Measurements from ENCODE around the gene MTHFSD.
A peak's percentile ranks its signal among the peaks of the same experiment; 100 is the strongest.

MTHFSD gene

DNA sequence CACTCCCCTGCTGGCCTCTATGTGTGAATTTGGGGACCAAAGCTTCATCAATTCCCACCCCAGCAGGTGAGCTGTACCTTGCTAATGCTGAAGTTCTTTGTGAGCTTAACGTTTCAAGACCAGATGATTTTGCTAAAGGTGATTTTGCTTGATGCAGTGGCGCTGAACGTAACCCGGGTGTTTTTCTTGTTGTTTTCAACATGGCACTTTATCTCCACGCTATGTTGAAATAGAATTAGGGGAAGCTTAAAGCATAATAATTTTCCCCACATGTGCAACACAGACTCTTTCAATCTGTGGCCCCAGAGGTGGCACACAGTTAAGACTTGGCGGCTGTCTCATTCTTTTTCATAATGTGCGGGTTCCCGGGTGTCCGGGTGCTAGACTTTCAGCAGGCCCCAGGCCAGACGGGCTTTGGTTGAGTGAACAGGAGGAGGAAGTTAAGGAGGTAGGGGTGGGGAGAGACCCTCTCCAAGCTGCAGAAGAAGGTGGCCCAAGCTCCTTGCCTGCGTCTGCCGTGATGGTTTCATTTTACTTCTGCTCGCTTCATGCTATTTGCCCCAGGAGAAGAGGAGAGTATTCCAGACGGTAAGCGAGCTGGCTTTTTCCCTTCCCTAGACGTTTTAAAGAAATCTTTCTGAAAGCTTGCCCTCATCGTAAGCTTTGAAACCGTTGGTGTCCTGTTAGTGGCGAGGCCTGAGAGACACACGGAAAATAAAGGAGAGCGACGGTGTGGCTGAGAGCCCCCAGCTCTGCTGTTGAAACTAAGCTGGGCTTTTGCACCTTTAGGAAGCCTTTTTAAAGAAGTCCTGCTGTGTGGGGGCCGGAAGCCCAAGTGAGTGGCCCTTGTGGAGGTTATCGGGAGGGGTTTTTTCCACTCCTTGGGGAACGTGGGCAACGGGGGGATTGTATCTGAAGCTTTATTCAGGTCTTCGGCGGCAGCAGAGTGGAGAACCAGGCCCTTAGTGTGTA is 15.8 kb upstream of the MTHFSD start:
- Histone ChIP-seq H3K36me3 (replicated peaks) (no peaks in the 10 kb centered on the region), H3K9me3 (no peaks in the 10 kb centered on the region), H3K4me1 (peaks cover 3% of the 10 kb centered on the region; the same call in 1 of the 2 replicates), H3K27me3 (ENCODE audit: low read depth) (peaks cover 43% of the 10 kb centered on the region), H3K4me3 (no peak overlapping the region)
- in situ Hi-C loops (cut with MboI; ENCODE audit: low sequenced_read_pairs) = no loop called here
- no peak for DNase-seq (ENCODE audit: low spot score in 2 of 2)

DNA sequence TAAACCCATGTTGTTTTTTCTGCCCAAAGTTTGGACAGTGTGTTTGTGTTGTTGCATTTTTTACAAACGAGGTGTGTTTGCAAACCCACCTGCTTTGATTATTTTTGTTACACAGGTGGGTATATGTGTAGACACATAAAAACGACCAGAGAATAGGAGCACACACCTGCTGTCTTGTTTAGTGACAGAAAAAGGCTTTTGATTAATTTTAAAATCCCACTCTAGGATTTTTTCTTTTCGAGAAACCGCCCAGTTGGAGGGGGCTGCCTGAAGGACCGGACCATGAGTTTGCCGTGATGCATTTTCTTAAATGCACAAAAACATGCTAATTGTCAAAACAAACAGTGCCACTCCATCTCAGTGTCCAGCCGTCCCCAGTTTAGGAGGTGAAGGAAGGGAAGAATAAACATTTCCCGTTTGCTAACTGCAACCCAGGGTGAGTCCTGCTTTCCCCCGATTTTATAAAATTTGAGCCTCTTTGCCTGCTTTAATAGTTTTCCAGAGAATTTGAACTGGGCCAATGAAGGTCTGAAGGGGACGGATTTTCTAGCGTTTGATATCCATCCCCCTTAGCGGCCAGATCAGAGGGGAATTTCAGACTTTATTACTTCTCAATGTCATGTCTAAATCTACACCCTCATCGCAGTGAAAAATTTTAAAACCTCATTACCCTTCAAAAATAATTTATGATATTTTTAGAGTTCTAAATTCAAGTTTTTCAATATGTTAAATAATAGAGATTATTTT is 14.8 kb upstream of the MTHFSD start:
- Histone ChIP-seq H3K4me1 (no peaks in the 10 kb centered on the region), H3K36me3 (replicated peaks) (no peaks in the 10 kb centered on the region), H3K4me3 (no peak overlapping the region), H3K27me3 (ENCODE audit: low read depth) (peaks cover 52% of the 10 kb centered on the region), H3K9me3 (no peaks in the 10 kb centered on the region)
- in situ Hi-C loops (cut with MboI; ENCODE audit: low sequenced_read_pairs) = loop anchor here (10.0 kb wide), 1 partner anchor 715 kb away; no protein-coding TSS in a partner anchor
- DNase-seq (ENCODE audit: low spot score in 2 of 2) = no peak

DNA sequence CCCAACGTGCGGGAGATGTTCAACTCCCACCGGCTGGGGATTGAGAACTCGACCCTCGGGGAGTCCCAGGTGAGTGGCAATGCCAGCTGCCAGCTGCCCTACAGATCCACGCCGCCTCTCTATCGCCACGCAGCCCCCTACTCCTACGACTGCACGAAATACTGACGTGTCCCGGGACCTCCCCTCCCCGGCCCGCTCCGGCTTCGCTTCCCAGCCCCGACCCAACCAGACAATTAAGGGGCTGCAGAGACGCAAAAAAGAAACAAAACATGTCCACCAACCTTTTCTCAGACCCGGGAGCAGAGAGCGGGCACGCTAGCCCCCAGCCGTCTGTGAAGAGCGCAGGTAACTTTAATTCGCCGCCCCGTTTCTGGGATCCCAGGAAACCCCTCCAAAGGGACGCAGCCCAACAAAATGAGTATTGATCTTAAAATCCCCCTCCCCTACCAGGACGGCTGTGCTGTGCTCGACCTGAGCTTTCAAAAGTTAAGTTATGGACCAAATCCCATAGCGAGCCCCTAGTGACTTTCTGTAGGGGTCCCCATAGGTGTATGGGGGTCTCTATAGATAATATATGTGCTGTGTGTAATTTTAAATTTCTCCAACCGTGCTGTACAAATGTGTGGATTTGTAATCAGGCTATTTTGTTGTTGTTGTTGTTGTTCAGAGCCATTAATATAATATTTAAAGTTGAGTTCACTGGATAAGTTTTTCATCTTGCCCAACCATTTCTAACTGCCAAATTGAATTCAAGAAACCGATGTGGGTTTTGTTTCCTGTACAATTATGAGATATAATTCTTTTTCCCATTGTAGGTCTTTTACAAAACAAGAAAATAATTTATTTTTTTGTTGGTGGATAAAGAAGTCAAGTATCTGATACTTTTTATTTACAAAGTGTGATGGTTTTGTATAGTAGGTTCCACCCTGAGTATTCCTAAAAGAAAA is 13.9 kb upstream of the MTHFSD start:
- H3K27me3 ChIP-seq (ENCODE audit: low read depth) = peaks cover 57% of the 10 kb centered on the region
- H3K4me1 ChIP-seq = peaks cover 5% of the 10 kb centered on the region; the same call in 1 of the 2 replicates
- no peaks in the 10 kb centered on the region for H3K36me3 ChIP-seq (replicated peaks)
- no peak for DNase-seq (ENCODE audit: low spot score in 2 of 2)
- H3K4me3 ChIP-seq = no peak overlapping the region
- in situ Hi-C loops (cut with MboI; ENCODE audit: low sequenced_read_pairs) = loop anchor here (10.0 kb wide), 1 partner anchor 716 kb away; no protein-coding TSS in a partner anchor
- H3K9me3 ChIP-seq = no peaks in the 10 kb centered on the region

DNA sequence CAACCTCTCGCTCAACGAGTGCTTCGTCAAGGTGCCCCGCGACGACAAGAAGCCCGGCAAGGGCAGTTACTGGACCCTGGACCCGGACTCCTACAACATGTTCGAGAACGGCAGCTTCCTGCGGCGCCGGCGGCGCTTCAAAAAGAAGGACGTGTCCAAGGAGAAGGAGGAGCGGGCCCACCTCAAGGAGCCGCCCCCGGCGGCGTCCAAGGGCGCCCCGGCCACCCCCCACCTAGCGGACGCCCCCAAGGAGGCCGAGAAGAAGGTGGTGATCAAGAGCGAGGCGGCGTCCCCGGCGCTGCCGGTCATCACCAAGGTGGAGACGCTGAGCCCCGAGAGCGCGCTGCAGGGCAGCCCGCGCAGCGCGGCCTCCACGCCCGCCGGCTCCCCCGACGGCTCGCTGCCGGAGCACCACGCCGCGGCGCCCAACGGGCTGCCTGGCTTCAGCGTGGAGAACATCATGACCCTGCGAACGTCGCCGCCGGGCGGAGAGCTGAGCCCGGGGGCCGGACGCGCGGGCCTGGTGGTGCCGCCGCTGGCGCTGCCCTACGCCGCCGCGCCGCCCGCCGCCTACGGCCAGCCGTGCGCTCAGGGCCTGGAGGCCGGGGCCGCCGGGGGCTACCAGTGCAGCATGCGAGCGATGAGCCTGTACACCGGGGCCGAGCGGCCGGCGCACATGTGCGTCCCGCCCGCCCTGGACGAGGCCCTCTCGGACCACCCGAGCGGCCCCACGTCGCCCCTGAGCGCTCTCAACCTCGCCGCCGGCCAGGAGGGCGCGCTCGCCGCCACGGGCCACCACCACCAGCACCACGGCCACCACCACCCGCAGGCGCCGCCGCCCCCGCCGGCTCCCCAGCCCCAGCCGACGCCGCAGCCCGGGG is 12.9 kb upstream of the MTHFSD start:
- Histone ChIP-seq H3K36me3 (replicated peaks) (no peaks in the 10 kb centered on the region), H3K27me3 (ENCODE audit: low read depth) (peaks cover 57% of the 10 kb centered on the region), H3K4me3 (no peak overlapping the region), H3K9me3 (no peaks in the 10 kb centered on the region), H3K4me1 (peaks cover 8% of the 10 kb centered on the region)
- in situ Hi-C loops (cut with MboI; ENCODE audit: low sequenced_read_pairs) = loop anchor here (10.0 kb wide), 1 partner anchor 717 kb away; no protein-coding TSS in a partner anchor
- no peak for DNase-seq (ENCODE audit: low spot score in 2 of 2)

DNA sequence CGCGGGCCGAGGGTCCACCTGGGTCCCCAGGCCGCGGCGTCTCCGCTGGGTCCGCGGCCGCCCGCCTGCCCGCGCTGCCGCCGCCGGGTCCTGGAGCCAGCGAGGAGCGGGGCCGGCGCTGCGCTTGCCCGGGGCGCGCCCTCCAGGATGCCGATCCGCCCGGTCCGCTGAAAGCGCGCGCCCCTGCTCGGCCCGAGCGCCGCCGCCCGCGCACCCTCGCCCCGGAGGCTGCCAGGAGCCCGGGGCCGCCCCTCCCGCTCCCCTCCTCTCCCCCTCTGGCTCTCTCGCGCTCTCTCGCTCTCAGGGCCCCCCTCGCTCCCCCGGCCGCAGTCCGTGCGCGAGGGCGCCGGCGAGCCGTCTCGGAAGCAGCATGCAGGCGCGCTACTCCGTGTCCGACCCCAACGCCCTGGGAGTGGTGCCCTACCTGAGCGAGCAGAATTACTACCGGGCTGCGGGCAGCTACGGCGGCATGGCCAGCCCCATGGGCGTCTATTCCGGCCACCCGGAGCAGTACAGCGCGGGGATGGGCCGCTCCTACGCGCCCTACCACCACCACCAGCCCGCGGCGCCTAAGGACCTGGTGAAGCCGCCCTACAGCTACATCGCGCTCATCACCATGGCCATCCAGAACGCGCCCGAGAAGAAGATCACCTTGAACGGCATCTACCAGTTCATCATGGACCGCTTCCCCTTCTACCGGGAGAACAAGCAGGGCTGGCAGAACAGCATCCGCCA is 12.1 kb upstream of the MTHFSD start:
- Histone ChIP-seq H3K36me3 (replicated peaks) (no peaks in the 10 kb centered on the region), H3K27me3 (ENCODE audit: low read depth) (peaks cover 57% of the 10 kb centered on the region), H3K4me1 (peaks cover 8% of the 10 kb centered on the region), H3K9me3 (no peaks in the 10 kb centered on the region), H3K4me3 (peak overlapping the region; percentile 30)
- in situ Hi-C loops (cut with MboI; ENCODE audit: low sequenced_read_pairs) = loop anchor here (10.0 kb wide), 1 partner anchor 718 kb away; no protein-coding TSS in a partner anchor
- DNase-seq (ENCODE audit: low spot score in 2 of 2) = no peak

DNA sequence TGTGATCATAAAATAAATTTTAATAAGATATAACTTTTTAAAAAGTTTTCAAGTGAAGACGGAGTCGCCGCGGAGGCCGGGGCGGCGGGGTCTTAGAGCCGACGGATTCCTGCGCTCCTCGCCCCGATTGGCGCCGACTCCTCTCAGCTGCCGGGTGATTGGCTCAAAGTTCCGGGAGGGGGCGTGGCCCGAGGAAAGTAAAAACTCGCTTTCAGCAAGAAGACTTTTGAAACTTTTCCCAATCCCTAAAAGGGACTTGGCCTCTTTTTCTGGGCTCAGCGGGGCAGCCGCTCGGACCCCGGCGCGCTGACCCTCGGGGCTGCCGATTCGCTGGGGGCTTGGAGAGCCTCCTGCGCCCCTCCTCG is 11.5 kb upstream of the MTHFSD start, which contains the start of gene FOXC2:
FOXC2 (plus strand) TSS at position 229 of the 365 bp plus-strand sequence. CDS start 507 bp downstream, outside the sequence.
- in situ Hi-C loops (cut with MboI; ENCODE audit: low sequenced_read_pairs) = loop anchor here (10.0 kb wide), 1 partner anchor 718 kb away; no protein-coding TSS in a partner anchor
- Histone ChIP-seq H3K27me3 (ENCODE audit: low read depth) (peaks cover 57% of the 10 kb centered on the region), H3K9me3 (no peaks in the 10 kb centered on the region), H3K36me3 (replicated peaks) (no peaks in the 10 kb centered on the region), H3K4me1 (peaks cover 8% of the 10 kb centered on the region), H3K4me3 (peak within 1 kb of the TSS; percentile 30)
- peak; percentile 66 to 89 for DNase-seq (ENCODE audit: low spot score in 2 of 2)

DNA sequence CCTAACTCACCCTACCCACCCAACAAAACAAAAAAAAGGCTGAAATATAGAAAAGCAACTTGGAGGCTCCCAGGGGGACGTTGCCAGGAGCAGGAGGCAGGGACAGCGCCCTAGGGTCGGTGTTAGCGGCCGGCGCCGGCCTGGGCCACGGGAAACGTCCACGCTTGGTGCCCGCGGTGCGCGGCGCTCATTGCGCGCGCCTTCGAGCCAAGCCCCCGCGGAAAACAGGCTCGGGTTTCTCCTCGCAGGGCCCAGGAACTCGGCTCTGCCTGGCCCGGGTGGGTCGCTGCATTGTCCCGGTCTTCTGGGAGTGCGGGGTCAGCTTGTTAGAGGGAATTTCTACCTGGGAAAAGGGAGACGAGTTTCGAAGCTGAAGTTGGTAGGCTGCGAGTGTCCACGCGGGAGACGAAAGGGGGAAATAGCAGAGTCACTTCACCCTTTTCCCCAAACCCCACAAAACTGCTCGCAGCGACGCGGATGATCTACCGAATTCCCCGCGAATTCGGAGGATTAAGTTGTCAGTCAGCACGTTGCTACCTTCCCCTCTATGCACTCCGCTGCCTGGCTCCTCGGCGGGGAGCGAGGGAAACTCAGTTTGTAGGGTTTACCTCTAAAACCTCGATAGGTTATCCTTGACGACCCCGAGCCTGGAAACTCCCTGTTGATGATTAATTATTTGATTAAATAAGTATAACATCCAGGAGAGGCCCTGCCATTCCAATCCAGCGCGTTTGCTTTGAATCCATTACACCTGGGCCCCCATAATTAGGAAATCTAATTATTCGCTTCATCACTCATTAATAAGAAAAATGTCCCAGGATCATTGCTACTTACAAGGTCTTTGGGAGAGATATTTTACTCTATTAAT is 10.8 kb upstream of the MTHFSD start:
- DNase-seq (ENCODE audit: low spot score in 2 of 2) = no peak
- H3K9me3 ChIP-seq = no peaks in the 10 kb centered on the region
- no peaks in the 10 kb centered on the region for H3K36me3 ChIP-seq (replicated peaks)
- H3K27me3 ChIP-seq (ENCODE audit: low read depth) = peaks cover 52% of the 10 kb centered on the region
- peaks cover 8% of the 10 kb centered on the region for H3K4me1 ChIP-seq
- in situ Hi-C loops (cut with MboI; ENCODE audit: low sequenced_read_pairs) = loop anchor here (10.0 kb wide), 1 partner anchor 719 kb away; no protein-coding TSS in a partner anchor
- H3K4me3 ChIP-seq = no peak overlapping the region; the same call in 1 of the 2 replicates

DNA sequence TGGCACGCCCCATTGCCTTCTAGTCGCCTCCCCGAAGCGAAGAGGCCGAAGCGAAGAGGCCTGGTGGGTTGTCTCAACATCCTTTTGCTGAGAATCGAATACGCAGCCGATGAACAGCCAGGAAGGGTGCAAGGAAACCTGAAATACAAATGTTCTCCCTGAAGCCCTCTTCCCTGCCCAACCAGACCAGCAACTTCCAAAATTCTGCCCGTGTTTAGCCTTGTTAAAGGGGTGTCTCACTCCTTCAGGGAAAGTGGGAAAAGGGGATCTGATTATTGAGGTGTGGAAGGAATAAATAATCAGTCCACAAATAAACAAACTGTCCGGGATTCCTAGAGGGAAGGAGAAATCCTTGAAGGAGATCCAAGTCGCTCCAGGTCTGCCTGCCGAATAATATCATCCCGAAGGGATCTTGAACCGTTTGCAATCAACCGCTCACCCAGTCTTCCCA is 10.2 kb upstream of the MTHFSD start:
- H3K36me3 ChIP-seq (replicated peaks) = no peaks in the 10 kb centered on the region
- peaks cover 8% of the 10 kb centered on the region for H3K4me1 ChIP-seq
- H3K9me3 ChIP-seq = no peaks in the 10 kb centered on the region
- H3K27me3 ChIP-seq (ENCODE audit: low read depth) = peaks cover 46% of the 10 kb centered on the region
- no peak for DNase-seq (ENCODE audit: low spot score in 2 of 2)
- in situ Hi-C loops (cut with MboI; ENCODE audit: low sequenced_read_pairs) = loop anchor here (10.0 kb wide), 1 partner anchor 720 kb away; no protein-coding TSS in a partner anchor
- H3K4me3 ChIP-seq = no peak overlapping the region

DNA sequence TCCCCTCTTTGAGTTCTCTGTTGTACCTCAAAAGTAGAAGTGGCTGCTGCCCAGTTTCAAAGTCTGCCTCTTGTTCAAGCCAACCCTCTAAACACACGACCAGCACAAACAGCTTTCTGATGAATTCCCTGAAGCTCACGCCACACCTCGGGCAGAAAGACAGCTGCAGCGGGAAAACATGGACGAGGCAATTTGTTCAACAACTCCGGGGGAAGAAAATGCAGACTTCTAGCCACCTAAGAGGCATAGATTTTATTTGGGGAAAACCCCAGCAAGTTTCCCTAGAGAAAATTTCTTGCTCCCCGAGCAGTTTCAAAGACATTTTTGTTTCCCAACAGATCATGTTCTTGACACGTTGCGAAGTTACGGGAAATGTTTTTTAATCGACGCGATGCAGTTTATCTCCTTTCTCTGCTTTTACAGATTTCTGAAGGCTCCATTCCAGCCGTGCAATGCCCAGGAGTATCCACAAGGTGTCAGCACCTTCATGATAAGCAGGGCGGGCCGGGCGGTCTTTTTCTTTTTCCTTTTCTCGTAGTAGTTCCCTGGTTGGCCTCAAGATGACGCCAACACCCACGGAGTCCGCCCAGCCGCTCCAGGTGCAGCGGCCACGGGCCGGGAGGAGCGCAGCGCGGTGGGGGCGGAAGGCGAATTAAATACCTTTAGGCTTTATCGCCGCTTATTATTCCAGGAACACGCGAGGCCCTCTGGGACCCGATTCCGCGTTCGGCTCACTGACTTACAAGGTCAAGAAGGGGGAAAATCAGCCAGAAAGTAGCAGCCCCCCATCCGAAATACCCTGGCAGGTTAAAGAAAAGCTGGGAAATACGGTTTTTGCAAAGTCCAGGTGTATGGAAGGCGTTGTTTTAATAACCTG is 8.7 kb upstream of the MTHFSD start:
- no peaks in the 10 kb centered on the region for H3K36me3 ChIP-seq (replicated peaks)
- in situ Hi-C loops (cut with MboI; ENCODE audit: low sequenced_read_pairs) = loop anchor here (5.0 to 10.0 kb wide), 2 partner anchors 499 to 721 kb away; no protein-coding TSS in a partner anchor
- peaks cover 31% of the 10 kb centered on the region for H3K27me3 ChIP-seq (ENCODE audit: low read depth)
- no peaks in the 10 kb centered on the region for H3K9me3 ChIP-seq
- peak; percentile 87 to 92 for DNase-seq (ENCODE audit: low spot score in 2 of 2)
- H3K4me1 ChIP-seq = peaks cover 8% of the 10 kb centered on the region
- peak overlapping the region; percentile 18 for H3K4me3 ChIP-seq

DNA sequence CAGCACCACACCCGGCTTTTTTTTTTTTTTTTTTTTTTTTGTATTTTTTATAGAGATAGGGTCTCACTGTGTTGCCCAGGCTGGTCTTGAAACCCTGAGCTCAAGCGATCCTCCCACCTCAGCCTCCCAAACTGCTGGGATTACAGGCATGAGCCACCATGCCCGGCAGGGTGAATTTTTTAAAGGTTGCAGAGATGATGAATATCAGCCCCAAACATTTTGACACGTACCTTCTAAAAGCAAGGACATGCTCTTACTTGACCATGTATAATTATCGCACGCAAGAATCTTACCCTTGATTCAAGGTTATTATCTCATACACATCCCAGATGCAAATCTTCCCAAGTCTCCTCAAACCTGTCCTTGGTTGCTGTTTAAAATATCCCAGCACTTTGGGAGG is 7.3 kb upstream of the MTHFSD start:
- H3K36me3 ChIP-seq (replicated peaks) = no peaks in the 10 kb centered on the region
- no peaks in the 10 kb centered on the region for H3K9me3 ChIP-seq
- peaks cover 22% of the 10 kb centered on the region for H3K27me3 ChIP-seq (ENCODE audit: low read depth)
- H3K4me3 ChIP-seq = no peak overlapping the region
- DNase-seq (ENCODE audit: low spot score in 2 of 2) = no peak
- peaks cover 8% of the 10 kb centered on the region for H3K4me1 ChIP-seq
- in situ Hi-C loops (cut with MboI; ENCODE audit: low sequenced_read_pairs) = loop anchor here (5.0 to 10.0 kb wide), 2 partner anchors 500 to 722 kb away; no protein-coding TSS in a partner anchor

Measured in HAP-1 (cell line).